SK-N-MC (cell line): Measurements from ENCODE around the gene MEIS2.

Experiments used
- EZH2 ChIP-seq: fragments of 200-600 bp; sonication (generic); IDR thresholded peaks from one replicate; pipeline ENCODE4 v1.6.1; 2017; ENCODE audit warnings: antibody characterized with exemption
- FOXP2 ChIP-seq: optimal IDR thresholded peaks from 2 replicates; pipeline ENCODE3; 2011; ENCODE audit warnings: mild to moderate bottlenecking, moderate library complexity; ENCODE audit not compliant: insufficient read depth; ENCODE audit errors: extremely low read length, control extremely low read depth
- POLR2AphosphoS5 ChIP-seq: IDR thresholded peaks from 2 replicates; pipeline ENCODE4 v1.6.1; 2012; ENCODE audit warnings: mild to moderate bottlenecking, low read depth, low read length, borderline replicate concordance

GRCh38 chr15:37079726-37080125, 20.6 kb downstream of the MEIS2 start:
- TF ChIP-seq POLR2AphosphoS5 (no peak), EZH2 (no peak), FOXP2 (no peak)
